Inferior parietal cortex (tissue), 1 donor: Measurements from ENCODE around the gene EWSR1.
A peak's percentile ranks its signal among the peaks of the same experiment; 100 is the strongest.

Source experiments
- DNase-seq: peaks from one replicate; pipeline ENCODE4 v3.0.0-alpha.2; 2016; ENCODE audit errors: extremely low spot score

Gene EWSR1

GRCh38 chr22:29302681-29303465 lies 34.8 kb downstream of the EWSR1 start:
- no peak for DNase-seq

DNA sequence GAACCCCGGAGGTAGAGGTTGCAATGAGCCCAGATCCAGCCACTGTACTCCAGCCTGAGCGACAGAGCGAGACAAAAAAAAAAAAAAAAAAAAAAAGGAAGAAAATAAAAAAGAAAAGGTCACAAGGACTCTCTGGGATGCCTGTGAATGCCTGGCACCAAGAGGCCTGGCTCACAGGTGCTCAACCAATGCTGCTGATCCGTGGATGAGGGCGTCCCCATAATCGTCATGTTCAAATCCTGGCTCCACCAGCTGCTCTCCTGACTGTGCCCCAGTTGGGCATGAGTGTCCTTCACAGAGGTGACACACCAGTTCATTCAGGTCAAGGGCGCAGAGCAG lies 37.7 kb downstream of the EWSR1 start:
- no peak for DNase-seq

DNA sequence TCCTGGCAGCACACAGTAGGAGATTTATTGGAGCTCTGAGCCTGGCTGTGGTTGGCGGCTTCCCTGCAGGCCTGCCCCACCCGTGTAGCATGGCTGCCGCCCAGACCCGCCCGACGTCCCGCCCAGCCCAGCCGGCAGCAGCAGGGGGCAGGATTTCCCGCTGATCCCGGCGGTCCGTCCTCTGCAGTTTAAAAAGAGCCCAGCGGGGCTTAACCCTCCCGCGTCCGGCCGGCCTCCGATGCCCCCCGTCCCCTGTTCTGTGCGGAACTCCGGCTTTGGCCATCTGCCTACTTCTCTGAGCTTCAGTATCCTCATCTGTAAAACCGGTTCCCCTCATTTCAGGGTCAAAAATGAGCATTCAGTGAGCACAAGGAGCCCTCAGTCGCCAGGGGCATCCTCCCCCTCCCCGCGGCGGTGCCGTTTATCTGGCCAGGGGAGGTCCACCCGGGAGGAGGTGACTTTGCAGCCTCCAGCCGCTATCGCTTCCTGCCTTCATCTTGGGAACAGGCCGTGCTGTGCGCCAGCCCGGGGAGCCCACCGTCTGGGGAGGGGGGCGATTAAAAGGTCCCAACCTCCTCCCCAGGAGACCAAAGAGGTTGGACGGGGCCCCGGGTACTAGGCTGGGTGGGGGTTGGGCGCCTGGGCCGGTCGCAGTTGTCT lies 38.2 kb downstream of the EWSR1 start, which contains the start of gene GAS2L1:
GAS2L1 (plus strand) TSS at position 476 of the 660 bp plus-strand sequence. CDS start 1,456 bp downstream, outside the sequence.
- peak; percentile 64 for DNase-seq

GRCh38 chr22:29306835-29307595 lies 38.9 kb downstream of the EWSR1 start:
- peak; percentile 68 for DNase-seq

- DNase-seq: no peak
Measured at GRCh38 chr22:29307596-29308147, 39.6 kb downstream of the EWSR1 start.

DNA sequence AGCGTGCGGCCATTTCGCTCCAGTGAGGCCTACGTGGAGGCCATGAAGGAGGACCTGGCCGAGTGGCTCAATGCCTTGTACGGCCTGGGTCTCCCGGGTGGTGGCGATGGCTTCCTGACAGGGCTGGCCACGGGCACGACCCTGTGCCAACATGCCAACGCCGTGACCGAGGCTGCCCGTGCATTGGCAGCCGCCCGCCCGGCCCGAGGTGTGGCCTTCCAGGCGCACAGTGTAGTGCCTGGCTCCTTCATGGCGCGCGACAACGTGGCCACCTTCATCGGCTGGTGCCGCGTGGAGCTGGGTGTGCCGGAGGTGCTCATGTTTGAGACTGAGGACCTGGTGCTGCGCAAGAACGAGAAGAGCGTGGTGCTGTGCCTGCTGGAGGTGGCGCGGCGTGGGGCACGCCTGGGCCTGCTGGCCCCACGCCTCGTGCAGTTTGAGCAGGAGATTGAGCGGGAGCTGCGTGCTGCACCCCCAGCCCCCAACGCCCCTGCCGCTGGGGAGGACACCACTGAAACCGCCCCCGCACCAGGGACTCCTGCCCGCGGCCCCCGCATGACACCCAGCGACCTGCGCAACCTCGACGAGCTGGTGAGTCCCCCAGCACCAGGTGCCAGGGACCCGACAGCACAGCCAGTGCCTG lies 40.2 kb downstream of the EWSR1 start:
- no peak for DNase-seq

GRCh38 chr22:29308791-29309262 lies 40.8 kb downstream of the EWSR1 start:
- no peak for DNase-seq

GRCh38 chr22:29309332-29310064 lies 41.4 kb downstream of the EWSR1 start:
- no peak for DNase-seq

- no peak for DNase-seq
Measured at GRCh38 chr22:29310065-29310862, 42.2 kb downstream of the EWSR1 start.

GRCh38 chr22:29310863-29311339 lies 42.8 kb downstream of the EWSR1 start:
- DNase-seq: peak; percentile 89

DNA sequence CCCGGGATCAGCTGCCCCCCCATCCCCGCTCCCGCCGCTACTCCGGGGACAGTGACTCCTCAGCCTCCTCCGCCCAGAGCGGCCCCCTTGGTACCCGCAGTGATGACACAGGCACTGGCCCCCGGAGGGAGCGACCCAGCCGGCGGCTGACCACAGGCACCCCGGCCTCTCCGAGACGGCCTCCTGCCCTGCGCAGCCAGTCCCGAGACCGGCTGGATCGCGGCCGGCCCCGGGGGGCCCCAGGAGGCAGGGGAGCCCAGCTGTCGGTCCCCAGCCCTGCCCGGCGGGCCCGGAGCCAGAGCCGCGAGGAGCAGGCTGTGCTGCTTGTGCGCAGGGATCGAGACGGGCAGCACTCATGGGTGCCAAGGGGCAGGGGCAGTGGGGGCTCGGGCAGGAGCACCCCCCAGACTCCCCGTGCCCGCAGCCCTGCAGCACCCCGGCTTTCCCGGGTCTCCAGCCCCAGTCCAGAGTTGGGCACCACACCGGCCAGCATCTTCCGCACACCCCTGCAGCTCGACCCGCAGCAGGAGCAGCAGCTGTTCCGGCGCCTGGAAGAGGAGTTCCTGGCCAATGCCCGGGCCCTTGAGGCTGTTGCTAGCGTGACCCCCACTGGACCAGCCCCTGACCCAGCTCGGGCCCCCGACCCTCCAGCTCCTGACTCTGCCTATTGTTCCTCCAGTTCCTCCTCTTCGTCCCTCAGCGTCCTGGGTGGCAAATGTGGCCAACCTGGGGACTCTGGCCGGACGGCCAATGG lies 43.6 kb downstream of the EWSR1 start:
- no peak for DNase-seq

GRCh38 chr22:29312218-29313125 lies 44.4 kb downstream of the EWSR1 start:
- no peak for DNase-seq

DNA sequence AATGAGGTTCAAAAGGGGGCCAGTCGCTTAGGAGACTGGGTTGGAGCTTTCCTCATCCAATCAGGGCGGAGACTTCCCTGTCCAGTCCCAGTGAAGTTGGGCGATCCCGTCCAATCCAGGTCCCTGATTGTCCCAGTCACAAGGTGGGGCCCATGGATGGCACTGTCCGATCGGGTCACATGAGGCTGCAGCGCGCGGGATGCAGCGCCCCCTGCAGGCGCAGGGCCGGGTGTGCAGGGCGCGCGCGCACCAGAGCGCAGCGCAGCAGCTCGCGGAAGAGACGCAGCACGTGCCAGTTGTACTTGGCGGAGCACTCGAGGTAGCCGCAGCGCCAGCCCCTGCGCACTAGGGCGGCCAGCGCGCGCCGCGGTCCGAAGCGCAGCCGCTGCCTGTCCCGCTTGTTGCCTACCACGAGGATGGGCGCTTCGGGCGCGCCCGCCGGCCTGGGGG lies 45.1 kb downstream of the EWSR1 start:
- no peak for DNase-seq

GRCh38 chr22:29313576-29314466 lies 45.8 kb downstream of the EWSR1 start:
- DNase-seq: no peak

GRCh38 chr22:29314537-29315285 lies 46.6 kb downstream of the EWSR1 start:
- DNase-seq: no peak
